GM10266 (cell line): ENCODE measurements around the gene DDHD1.
"Not testable (repeated sequence)": the region's sequence is repeated elsewhere in the genome, so short reads cannot be mapped to it uniquely, and the experiment has no call there.

ENCODE experiments used
- DNase-seq: peaks from one replicate; pipeline ENCODE4 v3.0.0; 2012; ENCODE audit errors: extremely low spot score
- CTCF ChIP-seq: IDR thresholded peaks from 2 replicates; pipeline ENCODE4 v1.5.1; 2012; ENCODE audit warnings: mild to moderate bottlenecking, low read depth; ENCODE audit not compliant: control insufficient read depth, insufficient read depth; ENCODE audit errors: missing control alignments

Gene DDHD1

GRCh38 chr14:53124786-53125185 lies 28.3 kb downstream of the DDHD1 start:
- TF ChIP-seq CTCF: no peak
- DNase-seq: no peak

- DNase-seq: not testable (repeated sequence)
Measured at GRCh38 chr14:53121419-53121818, 31.7 kb downstream of the DDHD1 start.

GRCh38 chr14:53117479-53117878 lies 35.6 kb downstream of the DDHD1 start:
- not testable (repeated sequence) for DNase-seq

GRCh38 chr14:53113989-53114388 lies 39.1 kb downstream of the DDHD1 start:
- no peak for DNase-seq
- no peak for TF ChIP-seq CTCF

DNA sequence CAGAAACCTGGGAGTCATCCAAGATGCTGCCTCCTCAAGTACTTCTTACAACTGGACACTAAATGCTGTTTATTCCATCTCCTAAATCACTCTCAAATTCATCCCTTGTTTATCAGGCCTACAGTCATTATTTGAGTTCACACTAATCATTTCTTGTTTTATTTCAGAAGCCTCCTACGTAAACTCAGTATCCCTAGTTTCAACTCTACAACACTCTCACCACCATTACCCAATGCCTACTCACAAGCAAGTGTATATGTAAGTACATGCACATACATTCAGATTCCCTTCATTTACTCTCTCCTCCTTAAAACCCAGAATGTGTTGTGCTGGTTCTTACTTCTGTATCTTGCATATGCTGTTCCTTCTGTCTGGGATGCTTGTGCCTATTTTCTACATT lies 43.0 kb downstream of the DDHD1 start:
- no peak for TF ChIP-seq CTCF
- DNase-seq: no peak

DNA sequence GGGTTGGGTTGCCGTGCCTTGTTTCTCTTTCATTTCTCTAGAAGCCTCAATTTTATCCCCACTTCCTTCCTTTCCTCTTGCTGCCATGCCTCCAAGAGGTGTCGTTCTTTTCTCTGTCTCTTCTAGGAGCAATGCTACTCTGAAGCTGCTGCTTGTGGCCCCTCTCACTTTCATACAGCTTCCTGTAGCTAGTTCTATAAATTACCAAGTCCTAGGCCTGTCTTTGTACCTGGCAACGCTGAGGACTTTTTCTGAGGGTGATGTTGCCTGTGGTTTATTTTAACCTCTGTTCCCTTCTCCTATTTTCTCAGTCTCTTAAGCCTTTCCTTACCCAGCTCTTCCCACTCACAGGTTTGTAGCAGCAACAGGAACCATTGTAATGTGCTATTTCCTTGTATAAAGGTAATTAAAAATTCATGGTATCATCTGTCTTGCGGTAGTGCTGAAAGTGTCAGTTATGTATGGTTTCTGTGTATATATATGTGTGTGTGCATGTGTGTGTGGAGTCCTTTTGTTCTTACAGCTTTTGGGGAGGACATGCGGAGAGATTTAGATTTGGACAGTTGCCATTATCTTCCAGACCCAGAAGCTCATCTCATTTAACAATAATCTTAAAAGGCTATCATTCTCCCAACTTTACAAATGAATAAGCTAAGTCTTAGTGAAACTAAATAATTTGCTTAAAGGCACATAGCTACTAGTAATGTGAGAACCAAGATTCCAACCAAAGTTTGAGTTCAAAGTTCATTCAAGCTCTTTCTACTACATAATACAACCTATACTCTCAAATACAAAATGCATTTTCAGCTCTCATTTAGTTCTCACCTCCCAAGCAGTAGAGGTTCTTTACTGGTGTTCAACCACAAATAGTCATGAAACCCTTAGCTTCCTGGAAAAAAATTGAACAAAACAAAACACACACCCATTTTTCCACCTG lies 43.8 kb downstream of the DDHD1 start:
- TF ChIP-seq CTCF: no peak
- DNase-seq: peak; percentile 55

- DNase-seq: no peak
- TF ChIP-seq CTCF: no peak
Measured at GRCh38 chr14:53108292-53109104, 44.6 kb downstream of the DDHD1 start.

GRCh38 chr14:53106768-53107167 lies 46.4 kb downstream of the DDHD1 start:
- no peak for DNase-seq
- TF ChIP-seq CTCF: no peak
